OCI-LY3 (cell line): ENCODE results near the gene RTF2.

Source experiments
- EZH2phosphoT487 ChIP-seq: fragments of 200-600 bp; shearing (Covaris generic); IDR thresholded peaks from 2 replicates; pipeline ENCODE4 v1.6.1; 2018; ENCODE audit warnings: antibody characterized with exemption, mixed run types, low read depth
- TF ChIP-seq, protein P1 (sequence below): fragments of 200-600, 300-600 bp; sonication (generic); IDR thresholded peaks from 2 replicates; pipeline ENCODE4 v1.5.1; 2014; ENCODE audit warnings: antibody characterized with exemption, low read length, low read depth

DNA sequence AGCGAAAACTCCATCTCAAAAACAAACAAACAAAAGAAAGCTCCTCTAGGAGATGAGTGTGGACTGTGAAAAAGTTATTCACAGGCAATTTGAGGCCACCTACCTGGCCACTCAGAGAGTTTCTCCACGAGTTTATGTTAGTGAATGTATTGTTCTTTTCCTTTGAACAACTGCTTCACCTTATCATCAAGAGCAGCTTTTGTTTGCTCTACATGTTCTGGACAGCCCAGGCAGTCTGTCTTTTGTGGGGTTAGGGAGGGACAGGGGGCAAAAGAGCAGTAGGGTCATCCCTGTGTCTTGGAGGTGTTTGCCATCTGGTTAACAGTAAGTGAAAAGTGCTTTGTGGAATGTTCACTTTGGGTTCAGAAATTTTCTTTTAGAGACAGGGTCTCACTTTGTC is 48.4 kb upstream of the RTF2 start:
- TF ChIP-seq, protein P1, sequence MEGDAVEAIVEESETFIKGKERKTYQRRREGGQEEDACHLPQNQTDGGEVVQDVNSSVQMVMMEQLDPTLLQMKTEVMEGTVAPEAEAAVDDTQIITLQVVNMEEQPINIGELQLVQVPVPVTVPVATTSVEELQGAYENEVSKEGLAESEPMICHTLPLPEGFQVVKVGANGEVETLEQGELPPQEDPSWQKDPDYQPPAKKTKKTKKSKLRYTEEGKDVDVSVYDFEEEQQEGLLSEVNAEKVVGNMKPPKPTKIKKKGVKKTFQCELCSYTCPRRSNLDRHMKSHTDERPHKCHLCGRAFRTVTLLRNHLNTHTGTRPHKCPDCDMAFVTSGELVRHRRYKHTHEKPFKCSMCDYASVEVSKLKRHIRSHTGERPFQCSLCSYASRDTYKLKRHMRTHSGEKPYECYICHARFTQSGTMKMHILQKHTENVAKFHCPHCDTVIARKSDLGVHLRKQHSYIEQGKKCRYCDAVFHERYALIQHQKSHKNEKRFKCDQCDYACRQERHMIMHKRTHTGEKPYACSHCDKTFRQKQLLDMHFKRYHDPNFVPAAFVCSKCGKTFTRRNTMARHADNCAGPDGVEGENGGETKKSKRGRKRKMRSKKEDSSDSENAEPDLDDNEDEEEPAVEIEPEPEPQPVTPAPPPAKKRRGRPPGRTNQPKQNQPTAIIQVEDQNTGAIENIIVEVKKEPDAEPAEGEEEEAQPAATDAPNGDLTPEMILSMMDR: no peak
- TF ChIP-seq EZH2phosphoT487: no peak
